KOPT-K1 (cell line): ENCODE results near the gene ZNF410.
"Not testable (repeated sequence)": the region's sequence is repeated elsewhere in the genome, so short reads cannot be mapped to it uniquely, and the experiment has no call there.

Experiments
- H3K27ac ChIP-seq: fragments of 200-600 bp; sonication (generic); 2 replicates; pipeline ENCODE4 v1.5.1; 2016; ENCODE audit warnings: antibody characterized with exemption, mild to moderate bottlenecking, low read depth, low read length; ENCODE audit not compliant: poor library complexity, severe bottlenecking
- H3K36me3 ChIP-seq: fragments of 200-600 bp; sonication (generic); 2 replicates; pipeline ENCODE4 v1.5.1; 2017; ENCODE audit warnings: antibody characterized with exemption, mild to moderate bottlenecking, low read length, moderate library complexity; ENCODE audit not compliant: insufficient read depth
- H3K9me3 ChIP-seq: fragments of 200-600 bp; sonication (generic); 2 replicates; pipeline ENCODE4 v1.5.1; 2017; ENCODE audit warnings: antibody characterized with exemption, low read length, mild to moderate bottlenecking; ENCODE audit not compliant: insufficient read depth, poor library complexity, severe bottlenecking

ZNF410 gene

DNA sequence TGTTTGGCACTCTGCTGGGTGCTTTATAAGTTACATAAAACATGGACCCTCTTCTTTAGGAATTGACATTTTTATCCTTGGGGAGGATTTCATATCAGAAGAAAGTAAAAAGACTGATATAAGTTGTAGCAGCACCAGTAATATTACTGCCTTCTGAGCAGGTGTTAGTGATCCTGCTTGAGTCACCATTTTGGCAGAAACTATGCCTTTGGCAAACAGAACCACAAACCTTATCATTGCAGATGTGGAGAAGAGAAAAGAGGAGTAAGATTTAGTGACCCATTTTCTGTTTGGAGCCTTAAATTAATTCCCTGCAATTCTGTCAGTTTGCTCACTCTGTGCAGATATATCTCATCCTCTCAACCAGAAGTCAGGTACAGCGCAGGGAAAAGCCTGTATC, 23.0 kb downstream of the ZNF410 start:
- H3K27ac ChIP-seq = no peak overlapping the region
- peaks cover 9% of the 10 kb centered on the region for H3K9me3 ChIP-seq
- H3K36me3 ChIP-seq = peaks cover 98% of the 10 kb centered on the region

- H3K27ac ChIP-seq = no peak overlapping the region
- peaks cover 94% of the 10 kb centered on the region for H3K36me3 ChIP-seq
- peaks cover 9% of the 10 kb centered on the region for H3K9me3 ChIP-seq
Measured at GRCh38 chr14:73913256-73913655, 26.6 kb downstream of the ZNF410 start.

- peaks cover 9% of the 10 kb centered on the region for H3K9me3 ChIP-seq
- peaks cover 93% of the 10 kb centered on the region for H3K36me3 ChIP-seq
- no peak overlapping the region for H3K27ac ChIP-seq
Measured at GRCh38 chr14:73916324-73916723, 29.7 kb downstream of the ZNF410 start.

- H3K27ac ChIP-seq = not testable (repeated sequence)
- peaks cover 93% of the 10 kb centered on the region for H3K36me3 ChIP-seq
Measured at GRCh38 chr14:73919457-73919856, 32.8 kb downstream of the ZNF410 start.

DNA sequence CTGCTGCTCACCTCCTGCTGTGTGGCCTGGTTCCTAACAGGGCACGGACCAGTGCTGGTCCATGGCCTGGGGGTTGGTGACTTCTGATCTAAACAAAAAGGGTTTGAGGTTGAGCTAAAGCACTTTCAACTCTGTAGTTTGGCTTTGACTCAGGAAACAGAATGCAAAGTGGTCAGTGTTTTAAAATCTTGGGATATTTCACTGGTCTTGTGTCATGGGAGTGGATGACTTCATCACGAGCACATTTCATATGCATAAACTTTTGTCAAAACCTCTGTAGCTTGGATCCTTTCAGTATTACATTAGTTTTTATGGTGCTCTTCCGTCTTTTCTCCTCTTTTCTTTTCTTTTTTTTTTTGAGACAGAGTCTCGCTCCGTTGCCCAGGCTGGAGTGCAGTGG, 37.7 kb downstream of the ZNF410 start:
- H3K27ac ChIP-seq = no peak overlapping the region
- peaks cover 99% of the 10 kb centered on the region for H3K36me3 ChIP-seq
- no peaks in the 10 kb centered on the region for H3K9me3 ChIP-seq

More at GRCh38 chr14:73919457-73919856, 32.8 kb downstream of the ZNF410 start:
- H3K9me3 ChIP-seq = not testable (repeated sequence)

GRCh38 chr14:73935666-73936065, 49.0 kb downstream of the ZNF410 start:
- Histone ChIP-seq H3K9me3 (no peaks in the 10 kb centered on the region), H3K36me3 (peaks cover 58% of the 10 kb centered on the region), H3K27ac (no peak overlapping the region)

- no peak overlapping the region for H3K27ac ChIP-seq
- peaks cover 50% of the 10 kb centered on the region for H3K36me3 ChIP-seq
- H3K9me3 ChIP-seq = no peaks in the 10 kb centered on the region
Measured at GRCh38 chr14:73936548-73936947, 49.9 kb downstream of the ZNF410 start.

DNA sequence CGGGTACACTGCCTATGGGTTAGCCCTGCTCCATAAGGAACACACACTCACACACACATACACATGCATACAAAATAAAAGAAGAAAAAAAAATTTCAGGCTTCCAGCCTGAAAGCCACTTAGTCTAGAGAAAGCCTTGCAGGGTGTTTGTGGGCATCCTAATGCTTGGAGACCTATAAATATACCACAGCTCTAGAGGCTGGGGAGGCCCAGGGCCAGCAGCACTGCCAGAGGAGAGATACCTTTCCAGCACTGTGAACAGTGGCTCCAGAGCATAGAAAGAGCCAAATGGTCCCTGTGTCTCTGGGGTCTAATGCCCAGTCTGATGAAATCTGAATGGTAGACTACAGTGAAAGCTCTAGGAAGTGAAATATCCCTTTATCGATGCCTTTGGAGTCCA, 50.4 kb downstream of the ZNF410 start:
- Histone ChIP-seq H3K27ac (no peak overlapping the region), H3K36me3 (peaks cover 45% of the 10 kb centered on the region), H3K9me3 (no peaks in the 10 kb centered on the region)

DNA sequence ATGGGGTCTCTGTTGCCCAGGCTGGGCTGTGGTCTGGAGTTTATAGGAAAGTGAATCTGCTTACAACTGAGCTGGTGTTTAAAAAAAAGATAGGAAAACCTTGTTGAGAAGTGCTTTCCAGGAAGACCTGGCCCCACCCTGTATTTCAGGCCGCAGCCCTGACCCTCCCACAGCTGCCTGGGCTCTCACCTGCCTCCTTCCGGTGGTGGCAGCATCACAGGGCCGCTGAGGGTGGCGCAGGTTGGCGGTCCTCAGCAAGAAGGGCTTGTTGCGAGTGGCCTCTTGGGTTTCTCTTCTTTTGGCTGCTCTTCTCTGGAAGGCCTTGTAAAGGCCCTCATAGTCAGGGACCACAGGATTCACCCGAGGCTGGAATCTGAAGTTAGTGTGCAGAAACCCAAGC, 55.5 kb downstream of the ZNF410 start:
- Histone ChIP-seq H3K27ac (no peak overlapping the region), H3K36me3 (peaks cover under 1% of the 10 kb centered on the region; the same call in 1 of the 2 replicates), H3K9me3 (no peaks in the 10 kb centered on the region)

- no peaks in the 10 kb centered on the region for H3K36me3 ChIP-seq
- no peak overlapping the region for H3K27ac ChIP-seq
- no peaks in the 10 kb centered on the region for H3K9me3 ChIP-seq
Measured at GRCh38 chr14:73943083-73943482, 56.4 kb downstream of the ZNF410 start.

DNA sequence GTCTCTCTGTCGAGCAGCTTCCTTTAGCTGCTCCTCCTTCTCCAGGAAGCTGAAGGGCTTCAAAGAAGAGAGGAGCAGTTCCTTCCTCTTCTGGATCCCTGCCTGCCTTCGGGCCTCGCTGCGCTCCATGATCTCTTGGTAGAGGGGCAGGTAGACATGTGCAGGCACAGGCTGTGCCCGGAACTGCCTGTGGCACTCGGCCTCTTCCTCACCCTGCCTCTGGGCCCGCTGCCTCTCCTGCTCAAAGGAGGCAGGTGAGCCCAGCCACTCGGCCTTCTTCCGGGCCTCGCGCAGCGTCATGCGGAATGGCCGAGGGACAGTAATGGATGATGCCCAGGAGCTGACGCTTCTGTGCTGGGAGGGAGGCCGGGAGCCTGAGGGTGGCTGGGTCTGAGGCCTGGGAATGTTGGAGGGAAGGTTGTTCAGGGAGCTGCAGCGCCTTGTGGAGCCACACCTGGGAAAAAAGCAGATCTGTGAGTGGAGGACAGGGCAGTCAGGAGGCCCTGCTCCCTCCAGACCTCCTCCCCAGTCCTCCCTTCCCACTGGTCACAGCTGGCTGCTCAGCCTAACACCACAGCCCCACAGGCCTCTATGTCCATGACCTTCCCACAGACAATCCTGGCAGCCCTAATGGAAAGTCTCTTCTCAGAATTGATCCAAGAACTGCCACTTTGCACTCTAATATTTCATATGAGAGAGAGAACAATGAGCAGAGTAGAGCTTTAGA, 57.9 kb downstream of the ZNF410 start:
- H3K9me3 ChIP-seq = no peaks in the 10 kb centered on the region
- H3K27ac ChIP-seq = no peak overlapping the region
- no peaks in the 10 kb centered on the region for H3K36me3 ChIP-seq

DNA sequence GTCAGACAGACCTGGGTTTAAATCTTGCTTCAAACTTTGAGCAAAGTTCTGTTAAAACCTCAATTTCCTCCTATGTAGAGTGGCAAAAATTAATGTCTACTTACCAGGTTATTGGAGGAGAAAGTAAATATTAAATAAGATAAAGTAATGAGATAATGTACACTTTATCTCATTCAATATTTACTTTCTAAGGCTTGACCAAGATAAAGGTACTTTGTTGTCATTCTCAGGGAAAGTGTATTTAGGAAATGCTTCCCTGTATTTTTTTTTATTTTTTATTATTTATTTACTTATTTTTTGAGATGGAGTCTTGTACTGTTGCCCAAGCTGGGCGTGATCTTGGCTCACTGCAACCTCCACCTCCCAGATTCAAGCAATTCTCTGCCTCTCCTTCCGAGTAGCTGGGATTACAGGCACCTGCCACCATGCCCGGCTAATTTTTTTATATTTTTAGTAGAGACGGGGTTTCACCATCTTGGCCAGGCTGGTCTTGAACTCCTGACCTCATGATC, 58.6 kb downstream of the ZNF410 start:
- Histone ChIP-seq H3K36me3 (no peaks in the 10 kb centered on the region), H3K27ac (no peak overlapping the region), H3K9me3 (no peaks in the 10 kb centered on the region)

DNA sequence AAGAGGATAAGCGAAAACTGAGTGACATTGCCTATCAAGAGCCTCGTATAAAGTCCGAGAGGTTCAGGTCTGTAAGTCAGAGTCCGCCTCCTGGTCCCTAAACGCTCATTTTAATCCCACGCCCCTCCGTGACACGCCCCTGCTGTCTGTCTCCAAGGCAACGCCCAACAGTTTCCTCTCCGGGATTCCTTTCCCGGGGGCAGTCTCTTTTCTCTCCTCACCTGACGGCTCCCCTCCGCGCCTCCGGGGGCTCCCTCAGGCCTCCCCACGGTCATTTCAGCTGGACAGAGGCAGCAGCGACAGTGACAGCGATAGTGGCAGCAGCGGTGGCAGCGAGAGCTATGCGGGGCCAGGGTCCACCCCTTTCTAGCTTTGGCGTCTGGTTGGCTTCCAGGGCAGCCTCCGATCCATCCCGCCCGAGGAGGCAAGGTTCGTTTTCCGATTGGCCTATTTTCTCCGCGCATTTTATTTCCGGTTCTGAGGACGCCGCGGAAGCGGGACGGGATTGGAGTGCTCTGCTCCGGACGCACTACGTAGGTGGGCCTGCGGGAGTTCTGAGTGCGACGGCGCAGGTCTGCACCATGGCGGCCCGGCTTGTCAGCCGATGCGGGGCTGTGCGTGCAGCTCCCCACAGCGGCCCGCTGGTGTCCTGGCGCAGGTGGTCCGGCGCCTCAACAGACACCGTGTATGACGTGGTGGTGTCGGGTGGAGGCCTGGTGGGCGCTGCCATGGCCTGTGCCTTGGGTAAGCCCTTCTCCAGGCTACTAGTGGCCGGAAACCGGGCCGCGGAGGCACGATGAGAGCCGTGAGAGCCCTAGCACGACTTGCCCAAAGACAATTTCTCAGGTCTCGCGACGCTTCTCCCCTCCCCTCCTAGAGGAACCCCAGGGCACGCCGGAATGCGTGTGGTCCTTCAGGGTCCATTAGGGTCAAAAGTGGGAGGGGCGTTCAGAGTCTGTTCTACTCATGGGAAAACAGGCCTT, 63.4 kb downstream of the ZNF410 start, which contains the start of the genes COQ6 and FAM161B:
TSS of gene COQ6 (plus strand) at position 551 of the 983 bp plus-strand sequence. CDS start at position 582, 31 bp downstream.
TSS of gene FAM161B (minus strand) at position 343 of the 983 bp plus-strand sequence. CDS start at position 275, 68 bp downstream.
- Histone ChIP-seq H3K27ac (peak within 1 kb of the TSS; percentile 74), H3K36me3 (peaks cover 16% of the 10 kb centered on the region), H3K9me3 (no peaks in the 10 kb centered on the region)

- no peak overlapping the region for H3K27ac ChIP-seq
- no peaks in the 10 kb centered on the region for H3K9me3 ChIP-seq
Measured at GRCh38 chr14:73953731-73954130, 67.1 kb downstream of the ZNF410 start.

GRCh38 chr14:73955674-73956073, 69.0 kb downstream of the ZNF410 start:
- Histone ChIP-seq H3K9me3 (no peaks in the 10 kb centered on the region), H3K27ac (no peak overlapping the region), H3K36me3 (peaks cover 68% of the 10 kb centered on the region)

More at GRCh38 chr14:73953731-73954130, 67.1 kb downstream of the ZNF410 start:
- peaks cover 48% of the 10 kb centered on the region for H3K36me3 ChIP-seq
